ENCODE results near the gene TYW1.

GRCh38 chr7:67008260-67008659 lies 11.6 kb downstream of the TYW1 start:
- TF ChIP-seq REST (IDR thresholded peaks at IDR 0.05; ENCODE audit: insufficient read depth in 1 of 2, low read depth in 2 of 2, low read length in 2 of 2) (no peak), SIN3A (IDR thresholded peaks at IDR 0.05; ENCODE audit: borderline replicate concordance, insufficient read depth, low read length) (no peak), POLR2AphosphoS5 (IDR thresholded peaks at IDR 0.05; ENCODE audit: low read depth, low read length) (no peak)
